ENCODE measurements around the gene CPEB1.

CPEB1 gene

GRCh38 chr15:82595203-82595602 is 52.0 kb downstream of the CPEB1 start:
- no peak for DNase-seq (ENCODE audit: low read depth)

- no peak for DNase-seq (ENCODE audit: low read depth)
Measured at GRCh38 chr15:82587805-82588204, 59.4 kb downstream of the CPEB1 start.

GRCh38 chr15:82585072-82585471 is 62.1 kb downstream of the CPEB1 start:
- no peak for DNase-seq (ENCODE audit: low read depth)

DNA sequence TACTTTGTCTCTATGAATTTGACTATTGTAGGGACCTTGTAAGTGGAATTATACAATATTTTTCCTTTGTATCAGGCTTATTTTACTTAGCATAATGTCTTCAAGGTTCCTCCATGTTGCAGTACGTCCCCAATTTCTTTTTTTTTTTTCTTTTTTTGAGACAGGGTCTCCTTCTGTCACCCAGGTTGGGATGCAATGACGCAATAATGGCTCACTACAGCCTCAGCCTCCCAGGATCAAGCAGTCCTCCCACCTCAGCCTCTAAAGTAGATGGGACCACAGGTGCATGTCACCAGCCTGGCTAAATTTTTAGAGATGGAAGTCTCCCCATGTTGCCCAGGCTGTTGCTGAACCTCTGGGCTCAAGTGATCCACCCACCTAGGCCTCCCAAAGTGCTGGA is 66.5 kb downstream of the CPEB1 start:
- DNase-seq (ENCODE audit: low read depth): no peak

DNA sequence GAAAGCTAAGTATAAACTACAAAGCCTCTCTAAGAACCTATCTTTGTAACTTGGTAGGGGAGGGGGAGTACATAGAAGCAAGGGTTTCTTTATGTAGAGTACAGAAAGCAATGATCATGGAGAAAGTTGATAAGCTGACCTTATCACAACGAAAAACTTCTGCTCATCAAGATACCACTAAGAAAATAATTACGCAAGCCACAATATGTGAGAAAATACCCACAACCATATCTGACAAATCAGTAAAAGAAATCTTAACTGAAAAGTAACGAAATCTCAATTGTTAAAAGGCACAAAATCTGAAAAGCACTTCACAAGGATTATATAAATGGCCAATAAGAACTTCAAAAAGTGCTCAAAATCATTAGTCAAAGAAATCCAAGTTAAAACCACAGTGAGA is 71.8 kb downstream of the CPEB1 start:
- DNase-seq (ENCODE audit: low read depth): no peak

DNA sequence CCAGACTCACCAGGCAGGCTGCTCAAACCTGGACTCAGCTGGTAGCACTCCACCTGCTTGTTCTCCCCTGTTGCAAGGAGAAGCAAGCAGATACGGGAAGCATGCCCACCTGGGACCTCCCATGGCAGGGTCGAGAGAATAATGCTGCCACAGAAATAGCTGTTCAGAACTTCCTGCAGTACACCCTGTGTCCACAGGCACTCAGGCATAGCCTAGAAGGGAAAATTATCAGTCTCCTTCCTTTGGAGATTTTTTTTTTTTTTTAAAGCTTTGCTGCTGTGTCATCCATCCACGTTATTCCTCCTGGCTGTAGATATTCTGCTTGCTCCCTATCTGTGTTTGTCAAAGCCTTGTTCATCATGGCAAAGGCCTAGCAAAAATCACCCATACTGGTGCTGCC is 74.2 kb downstream of the CPEB1 start:
- DNase-seq (ENCODE audit: low read depth): no peak

DNA sequence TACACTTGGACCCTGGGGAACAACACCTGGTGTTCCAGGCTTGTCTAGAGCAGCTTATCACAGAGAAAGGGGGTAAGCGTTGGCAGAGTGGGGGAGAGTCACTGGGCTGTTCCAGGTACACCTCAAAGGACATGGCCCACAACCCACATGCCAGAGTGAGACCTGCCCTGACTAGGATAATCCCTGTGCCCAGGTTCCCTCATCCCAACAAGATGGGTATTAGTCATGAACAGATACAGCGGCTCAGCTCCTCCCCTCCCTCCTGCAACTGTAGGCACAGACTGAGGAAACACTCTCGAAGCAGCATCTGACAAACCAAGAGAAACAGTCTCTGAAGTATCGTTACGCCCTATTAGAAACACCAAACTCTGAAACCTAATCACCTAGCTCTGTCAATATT is 74.9 kb downstream of the CPEB1 start:
- DNase-seq (ENCODE audit: low read depth): no peak

GRCh38 chr15:82571722-82572222 is 75.4 kb downstream of the CPEB1 start:
- no peak for DNase-seq (ENCODE audit: low read depth)

DNA sequence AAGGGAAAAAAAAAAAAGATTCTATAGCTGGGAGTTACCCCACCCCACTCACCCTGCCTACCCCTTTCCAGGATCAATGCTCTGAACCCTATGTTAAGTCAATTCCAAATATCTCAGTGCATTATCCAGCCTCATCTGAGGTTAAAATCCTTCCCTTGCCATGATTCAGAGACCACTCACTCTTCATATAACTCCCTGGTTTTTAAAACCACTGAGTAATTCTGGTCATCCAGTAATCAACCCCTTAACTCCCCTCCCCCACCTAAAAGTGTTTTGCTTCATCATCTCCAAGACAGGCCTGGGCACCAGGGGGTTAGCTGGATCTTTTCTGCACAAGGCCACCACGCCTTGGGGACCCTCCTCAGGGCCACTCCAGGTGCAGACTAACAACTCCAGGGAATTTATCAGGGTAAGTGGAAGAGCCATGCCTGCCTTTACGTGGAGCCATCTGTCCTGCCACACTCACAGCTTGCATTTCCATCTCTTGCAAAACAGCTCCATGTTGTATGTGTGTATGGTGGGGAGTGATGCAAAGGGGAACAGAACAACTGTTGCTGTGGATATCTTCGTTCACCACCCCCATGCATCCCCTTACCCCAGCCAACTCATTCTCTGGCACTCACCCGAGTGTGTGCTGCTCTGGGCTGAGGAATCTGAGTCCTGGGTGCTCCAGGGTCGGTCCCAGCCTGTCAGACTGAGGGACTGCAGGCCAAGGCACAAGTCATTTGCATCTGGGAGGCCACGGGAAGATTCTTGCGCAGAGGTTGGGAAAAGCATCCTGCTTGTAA is 76.2 kb downstream of the CPEB1 start:
- no peak for DNase-seq (ENCODE audit: low read depth)

DNA sequence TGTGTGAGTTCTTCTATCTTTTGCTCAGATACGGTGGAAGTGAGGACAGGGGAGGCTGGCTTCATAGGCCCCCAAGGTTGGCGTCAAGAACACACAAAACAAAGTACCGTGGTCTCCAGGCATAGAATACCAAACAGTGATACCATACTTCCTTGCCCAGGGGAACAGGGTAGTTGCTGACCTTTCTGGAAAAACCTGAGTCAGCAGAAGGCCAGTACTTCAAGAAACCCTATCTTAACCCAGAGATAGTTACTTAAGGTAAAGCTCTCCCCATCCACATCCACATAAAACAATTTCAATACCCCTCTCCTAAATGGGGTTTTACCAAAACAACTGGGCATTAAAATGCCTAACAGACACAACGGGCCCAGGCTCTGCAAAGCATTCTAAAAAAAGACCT is 77.3 kb downstream of the CPEB1 start:
- no peak for DNase-seq (ENCODE audit: low read depth)

GRCh38 chr15:82568986-82569385 is 78.2 kb downstream of the CPEB1 start:
- no peak for DNase-seq (ENCODE audit: low read depth)

DNA sequence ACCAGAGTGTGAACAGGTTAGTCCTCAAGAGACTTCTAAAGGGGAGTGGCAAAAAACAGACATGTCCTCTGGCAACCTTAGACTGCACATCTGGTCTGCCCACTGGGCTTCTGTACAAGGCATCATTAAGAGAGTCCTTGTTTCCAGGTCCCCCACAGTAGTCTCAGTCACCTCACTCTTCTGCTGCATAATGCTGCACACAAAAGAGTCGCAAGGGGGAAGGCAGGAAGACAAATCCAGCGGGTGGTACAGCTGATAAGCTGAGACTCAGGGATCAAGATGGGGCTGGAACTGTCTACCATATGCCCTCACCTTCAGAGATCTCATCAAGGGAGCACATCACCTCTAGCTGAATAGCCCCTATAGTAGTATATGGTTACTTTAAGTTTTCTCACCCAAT is 79.5 kb downstream of the CPEB1 start:
- DNase-seq (ENCODE audit: low read depth): no peak

- no peak for DNase-seq (ENCODE audit: low read depth)
Measured at GRCh38 chr15:82566690-82567089, 80.5 kb downstream of the CPEB1 start.

- DNase-seq (ENCODE audit: low read depth): no peak
Measured at GRCh38 chr15:82558502-82558901, 88.7 kb downstream of the CPEB1 start.

DNA sequence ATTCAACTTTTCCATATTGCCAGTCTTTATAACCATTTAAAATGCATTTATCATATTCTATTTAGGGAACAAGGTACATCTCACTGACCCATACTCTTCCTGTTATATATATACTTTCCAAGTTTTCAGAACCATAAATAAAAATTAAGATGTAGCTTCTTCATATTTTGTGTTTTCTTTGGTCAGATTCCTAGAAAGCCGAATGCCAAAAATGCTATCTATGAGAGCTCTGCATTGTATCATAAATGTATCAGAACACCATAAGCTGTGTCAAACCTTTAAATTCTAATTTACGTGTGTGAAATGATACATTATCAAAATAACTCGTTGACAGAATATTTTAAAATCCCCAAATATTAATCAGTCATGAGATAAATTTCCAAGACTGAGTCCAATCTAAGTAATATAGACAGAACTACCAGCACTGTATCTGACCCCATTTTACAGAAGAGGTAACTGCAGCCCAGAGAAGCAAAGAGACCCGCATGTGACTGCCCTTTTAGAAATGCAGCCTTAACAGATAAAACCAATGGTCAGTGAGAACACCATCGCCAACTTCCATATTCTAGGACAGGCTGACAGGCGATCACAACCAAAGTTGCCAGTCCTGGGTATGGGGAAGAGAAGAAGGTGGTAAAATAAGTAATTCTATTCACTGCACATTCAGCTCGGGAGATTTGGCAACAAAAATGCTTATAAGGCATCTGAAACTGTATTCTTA is 90.7 kb downstream of the CPEB1 start:
- no peak for DNase-seq (ENCODE audit: low read depth)

- DNase-seq (ENCODE audit: low read depth): no peak
Measured at GRCh38 chr15:82554849-82555248, 92.3 kb downstream of the CPEB1 start.

GRCh38 chr15:82554351-82554750 is 92.8 kb downstream of the CPEB1 start:
- no peak for DNase-seq (ENCODE audit: low read depth)

GRCh38 chr15:82553846-82554245 is 93.3 kb downstream of the CPEB1 start:
- DNase-seq (ENCODE audit: low read depth): no peak

DNA sequence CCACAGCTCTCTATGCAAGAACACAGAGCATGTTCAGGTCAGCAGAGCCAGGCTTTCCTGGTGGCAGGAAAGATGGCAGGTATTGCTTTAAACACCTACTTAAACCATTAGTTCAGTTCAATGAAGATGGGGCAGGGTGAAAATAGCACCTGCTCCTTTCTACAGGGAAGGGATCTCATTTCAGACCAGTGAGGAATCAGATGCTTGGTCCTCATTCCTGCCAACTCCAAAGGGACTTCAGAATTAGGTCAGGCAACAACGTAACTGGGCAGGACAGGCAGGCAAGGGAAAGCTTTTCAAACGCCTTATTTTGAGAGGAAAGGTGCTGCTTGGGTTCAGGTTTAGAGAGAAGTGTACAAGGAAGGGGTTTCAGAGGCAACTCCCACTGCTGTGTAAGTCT is 94.3 kb downstream of the CPEB1 start:
- DNase-seq (ENCODE audit: low read depth): no peak

- DNase-seq (ENCODE audit: low read depth): no peak
Measured at GRCh38 chr15:82551646-82552247, 95.4 kb downstream of the CPEB1 start.

DNA sequence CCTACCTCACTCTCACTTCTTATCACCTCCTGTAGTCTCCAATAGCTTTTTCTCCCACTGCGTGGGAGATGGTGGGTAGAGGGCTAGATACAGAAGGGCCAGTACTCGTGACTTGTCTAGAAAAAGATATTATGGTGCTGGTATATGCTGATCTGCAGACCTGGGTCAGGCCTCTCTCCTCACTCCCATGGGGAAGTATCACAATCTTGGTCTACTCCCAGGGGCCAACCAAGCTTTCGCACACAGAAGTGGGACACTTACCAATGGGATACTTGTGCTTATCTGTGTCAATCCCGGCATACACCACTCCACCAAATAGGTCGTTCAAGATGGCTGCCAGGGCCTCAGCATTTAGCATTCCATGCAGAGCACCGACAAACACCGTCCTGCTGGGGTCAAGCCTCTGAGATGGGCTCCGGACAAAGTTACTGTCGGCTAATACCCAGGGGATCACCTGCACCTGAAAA is 97.9 kb downstream of the CPEB1 start:
- no peak for DNase-seq (ENCODE audit: low read depth)

DNA sequence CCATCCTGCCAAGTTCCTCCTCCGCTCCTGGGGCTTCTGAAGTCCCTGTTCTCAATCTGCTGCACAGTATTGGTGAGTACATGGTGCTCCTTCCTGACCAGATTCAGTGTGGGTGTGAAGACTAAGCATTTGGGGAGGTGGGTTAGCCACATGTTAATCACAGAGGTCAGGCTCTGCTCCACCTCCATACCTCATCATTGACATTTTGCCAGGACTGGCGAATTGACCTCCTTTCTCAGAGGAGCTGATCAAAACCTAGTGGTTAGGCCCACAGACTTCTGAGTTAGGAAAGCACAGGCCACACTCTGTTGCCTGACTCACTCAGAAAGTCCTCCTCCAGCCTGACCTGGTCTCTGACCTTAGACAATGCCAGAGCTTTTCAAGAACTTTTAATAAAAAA is 98.5 kb downstream of the CPEB1 start:
- DNase-seq (ENCODE audit: low read depth): no peak

DNA sequence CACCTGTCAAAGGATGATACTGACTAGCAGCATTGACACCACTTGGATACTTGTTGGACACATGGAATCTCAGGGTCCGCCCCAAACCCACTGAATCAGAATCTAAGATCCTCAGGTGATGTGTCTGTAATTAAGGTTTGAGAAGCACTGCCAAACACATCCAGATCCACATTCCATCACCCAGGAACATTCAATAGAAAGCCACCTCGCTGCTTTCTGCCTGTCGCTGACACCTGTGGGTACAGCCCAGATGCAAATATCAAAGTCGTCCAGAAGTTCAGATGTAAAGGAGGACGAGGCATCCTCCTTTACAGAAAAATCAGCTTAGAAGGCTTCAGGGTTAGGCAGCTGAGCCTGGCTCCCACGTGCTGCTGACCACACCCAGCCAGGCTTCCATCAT is 101.7 kb downstream of the CPEB1 start:
- no peak for DNase-seq (ENCODE audit: low read depth)
